Measurements from ENCODE around the gene GASK1A.
"Not testable (repeated sequence)": the region's sequence is repeated elsewhere in the genome, so short reads cannot be mapped to it uniquely, and the experiment has no call there.

GASK1A gene

DNA sequence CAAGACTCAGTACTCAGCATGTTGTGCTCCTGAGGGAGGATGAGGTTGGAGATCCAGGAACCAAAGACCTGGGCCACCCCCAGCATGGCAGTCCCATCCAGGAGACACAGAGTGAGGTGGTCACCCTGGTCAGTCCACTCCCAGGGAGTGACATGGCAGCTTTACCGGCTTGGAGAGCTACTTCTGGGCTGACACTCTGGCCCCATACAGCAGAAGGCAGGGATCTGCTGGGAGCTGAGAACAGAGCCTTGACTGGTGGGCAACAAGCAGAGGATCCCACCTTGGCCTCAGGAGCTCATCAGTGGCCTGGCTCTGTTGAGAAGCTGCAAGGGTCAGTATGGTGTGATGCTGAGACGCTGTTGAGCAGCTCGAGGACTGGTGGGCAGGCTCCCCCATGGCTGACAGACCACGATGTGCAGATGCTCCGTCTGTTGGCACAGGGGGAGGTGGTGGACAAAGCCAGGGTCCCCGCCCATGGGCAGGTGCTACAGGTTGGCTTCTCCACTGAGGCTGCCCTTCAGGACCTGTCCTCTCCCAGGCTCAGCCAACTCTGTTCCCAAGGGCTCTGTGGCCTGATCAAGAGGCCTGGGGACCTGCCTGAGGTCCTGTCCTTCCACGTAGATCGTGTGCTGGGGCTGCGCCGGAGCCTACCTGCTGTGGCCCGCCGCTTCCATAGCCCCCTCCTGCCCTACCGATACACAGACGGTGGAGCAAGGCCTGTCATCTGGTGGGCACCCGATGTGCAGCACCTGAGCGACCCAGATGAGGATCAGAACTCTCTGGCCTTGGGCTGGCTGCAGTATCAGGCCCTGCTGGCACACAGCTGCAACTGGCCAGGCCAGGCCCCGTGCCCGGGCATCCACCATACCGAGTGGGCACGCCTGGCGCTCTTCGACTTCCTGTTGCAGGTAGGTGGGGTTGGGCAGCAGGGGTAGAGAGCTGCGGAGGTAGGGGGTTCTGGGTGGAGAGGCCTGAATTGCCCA, 53.8 kb downstream of the GASK1A start:
- no peak for DNase-seq

DNA sequence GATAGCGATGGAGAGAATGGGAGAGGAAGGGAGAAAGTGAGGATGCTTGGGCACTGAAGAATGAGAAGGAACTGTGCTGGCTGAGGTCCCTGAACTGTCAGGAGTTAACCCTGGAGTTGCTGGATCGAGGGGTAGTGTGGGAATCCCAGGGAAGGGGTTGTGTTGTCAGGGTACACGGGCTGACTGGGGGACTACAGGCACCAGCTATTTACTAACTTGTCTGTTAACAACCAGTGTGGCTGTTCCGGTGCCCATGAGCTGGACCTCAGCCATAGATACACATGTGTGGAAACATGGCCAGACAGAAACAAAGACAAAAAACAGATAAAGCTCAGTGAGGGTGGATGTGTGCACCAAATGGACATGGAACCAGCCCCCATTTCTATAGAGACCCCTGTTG, 55.1 kb downstream of the GASK1A start:
- no peak for DNase-seq

DNA sequence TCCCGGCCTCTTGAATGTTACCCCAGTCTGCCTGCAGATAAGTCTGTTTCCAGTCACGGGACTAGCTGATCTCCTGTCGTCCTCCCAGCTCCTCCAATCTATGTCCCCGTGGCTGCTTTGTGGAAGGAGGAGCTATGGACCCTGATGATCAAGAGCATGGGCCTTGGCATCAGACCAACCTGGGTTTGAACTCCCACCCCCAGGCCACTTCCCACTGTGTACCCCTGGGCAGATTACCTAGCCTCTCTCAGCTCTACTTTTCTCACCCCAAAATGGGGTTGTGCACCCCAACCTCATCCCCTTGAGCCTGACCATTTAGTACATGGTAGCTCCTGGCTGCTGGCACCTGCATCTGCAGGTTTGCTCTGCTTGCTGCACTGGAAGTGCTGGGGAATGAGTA, 55.8 kb downstream of the GASK1A start:
- no peak for DNase-seq

DNA sequence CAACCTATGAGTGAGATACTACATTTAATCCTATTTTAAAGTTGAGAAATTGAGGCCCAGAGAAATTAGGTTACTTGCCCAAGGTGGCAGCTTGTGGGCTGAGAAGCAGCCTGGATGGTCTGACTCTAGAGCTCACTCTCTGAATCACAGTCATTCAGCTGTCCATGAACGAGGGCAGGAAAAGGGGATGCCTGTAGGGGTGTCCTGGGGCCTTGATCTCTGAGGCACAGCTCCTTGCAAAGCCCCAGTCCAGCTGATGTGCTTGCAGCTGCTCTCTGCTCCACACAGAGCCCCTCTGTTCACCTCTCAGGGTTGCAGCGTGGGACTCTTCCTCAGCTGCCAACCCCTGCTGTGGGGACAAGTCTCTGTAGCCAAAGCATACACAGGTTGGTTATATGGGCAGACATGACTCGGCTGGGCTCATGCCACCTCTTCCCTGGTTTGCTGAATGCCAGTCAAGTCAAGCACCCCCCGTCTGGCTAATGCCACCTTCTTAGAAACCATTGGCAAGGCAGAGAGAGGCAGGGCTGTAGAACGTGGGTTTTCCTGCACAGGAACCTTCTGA, 56.8 kb downstream of the GASK1A start:
- no peak for DNase-seq

DNA sequence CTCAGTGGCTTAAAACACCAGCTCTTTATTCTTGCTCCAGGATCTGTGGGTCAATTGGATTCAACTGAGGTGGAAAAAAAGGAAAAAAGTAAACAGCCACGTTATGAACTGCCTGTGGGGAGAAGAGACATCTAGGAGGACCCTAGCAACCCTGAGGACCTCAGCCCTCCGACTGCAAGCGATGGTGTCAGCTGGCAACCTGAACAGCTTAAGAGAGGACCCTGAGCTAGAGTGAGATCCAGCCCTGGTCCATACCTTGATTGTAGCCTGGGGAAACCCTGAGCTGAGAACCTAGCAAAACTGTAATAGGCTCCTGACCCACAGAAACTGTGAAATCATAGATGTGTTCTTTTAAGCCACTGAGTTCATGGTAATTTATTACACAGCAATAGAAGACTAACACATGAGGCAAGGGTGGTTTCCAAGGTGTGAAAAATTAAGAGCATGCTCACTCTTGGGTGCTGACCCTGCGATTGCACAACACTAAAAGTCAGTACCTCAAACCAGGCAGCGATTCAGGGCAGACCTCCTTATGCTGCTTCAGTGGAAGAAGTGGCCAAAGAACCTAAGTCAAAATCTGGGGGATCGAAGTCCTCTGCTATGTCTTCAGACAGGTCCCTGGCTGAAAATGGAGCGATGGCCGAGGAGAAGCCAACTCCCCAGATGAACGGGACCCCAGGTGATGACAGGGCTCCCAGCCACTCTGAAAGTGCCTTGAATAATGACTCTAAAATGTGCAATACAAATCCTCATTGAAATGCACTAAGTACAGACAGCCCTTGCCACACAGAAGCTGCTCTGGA, 57.7 kb downstream of the GASK1A start:
- DNase-seq, result no peak

DNA sequence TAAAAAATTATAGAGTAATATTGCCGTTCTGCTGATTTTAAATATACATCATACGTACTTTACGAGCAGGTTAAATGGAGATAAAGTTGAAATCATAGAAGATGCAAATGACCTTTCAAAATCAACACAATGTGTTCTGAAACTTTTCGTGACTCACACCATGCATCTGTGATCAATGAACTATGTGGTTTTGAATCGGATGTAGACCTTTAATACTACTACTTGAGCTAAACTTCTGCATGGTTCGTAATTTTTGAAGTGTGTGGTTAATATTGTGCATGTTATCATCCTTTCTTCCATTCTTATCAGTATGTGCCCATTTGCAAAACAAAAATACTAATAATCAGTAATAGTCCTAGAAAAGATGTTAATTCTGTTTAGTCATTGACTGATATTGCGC, 58.9 kb downstream of the GASK1A start:
- DNase-seq, result no peak

DNA sequence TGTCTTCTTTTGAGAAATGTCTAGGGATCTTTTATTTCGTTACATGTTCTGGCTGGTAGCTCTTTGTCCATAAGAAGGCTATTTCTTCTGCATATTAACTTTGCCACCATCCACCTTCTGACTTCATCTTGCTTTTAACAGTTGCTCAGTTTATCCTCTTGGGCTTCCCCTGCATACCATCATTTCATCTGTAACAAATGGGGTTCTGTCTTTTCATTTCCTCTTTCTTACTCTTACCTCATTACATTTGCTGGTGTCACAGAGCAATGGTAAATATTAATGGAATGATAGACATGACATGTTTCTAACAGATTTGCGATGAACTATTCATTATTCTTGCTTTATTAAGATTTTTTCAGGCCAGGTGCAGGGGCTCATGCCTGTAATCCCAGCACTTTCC, 62.4 kb downstream of the GASK1A start:
- DNase-seq, result no peak

DNA sequence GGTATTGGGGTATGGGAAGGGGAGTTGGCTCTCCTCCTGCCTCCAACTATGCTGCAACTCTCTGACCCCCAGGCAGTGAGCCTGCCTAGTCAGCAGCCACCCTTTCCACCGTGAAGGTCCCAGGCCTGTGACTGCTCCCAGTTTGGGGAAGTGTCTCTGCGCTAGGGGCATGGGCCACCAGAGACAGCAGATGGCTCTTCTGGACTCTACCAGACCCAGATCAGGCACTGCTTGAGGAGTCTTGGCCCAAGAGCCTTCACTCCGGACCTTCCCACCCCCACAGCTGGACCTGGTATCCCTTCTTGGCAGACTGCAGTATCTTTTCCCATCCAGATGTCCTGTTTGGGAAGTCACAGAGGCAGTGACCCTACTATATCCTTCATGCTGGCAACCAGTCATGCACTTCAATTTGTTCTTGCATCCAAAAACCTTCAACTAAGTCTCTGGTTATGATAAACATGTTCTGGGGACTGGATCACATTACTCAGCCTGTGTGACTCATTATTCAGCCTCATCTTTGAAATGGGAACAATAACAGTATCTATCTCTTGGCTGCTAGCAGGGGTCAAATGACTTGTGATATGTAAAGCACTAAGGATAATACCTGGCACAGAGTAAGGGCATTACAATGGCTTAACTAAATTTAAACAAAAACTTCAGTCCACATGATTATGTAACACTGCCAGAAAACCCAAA, 64.1 kb downstream of the GASK1A start:
- DNase-seq, result no peak

DNA sequence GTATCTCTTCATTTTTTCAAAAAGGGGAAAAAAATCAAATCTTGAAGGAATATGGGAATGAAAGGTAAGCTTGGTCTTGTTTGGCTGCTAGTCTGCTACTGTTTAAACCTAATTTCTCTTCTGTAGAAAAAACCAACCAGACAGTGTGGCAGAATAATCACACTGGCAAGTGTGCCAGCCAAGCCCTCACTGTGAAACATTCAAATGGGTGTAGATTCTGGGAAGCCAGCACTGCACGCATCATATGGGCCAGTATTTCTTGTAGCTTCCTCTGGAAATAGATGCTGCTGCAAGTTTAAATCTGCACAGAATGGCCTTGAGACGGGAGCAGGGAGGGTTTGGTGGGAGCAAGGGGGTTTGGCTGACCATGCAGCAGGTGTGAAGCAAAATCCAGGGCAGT, 64.7 kb downstream of the GASK1A start:
- DNase-seq, result no peak

DNA sequence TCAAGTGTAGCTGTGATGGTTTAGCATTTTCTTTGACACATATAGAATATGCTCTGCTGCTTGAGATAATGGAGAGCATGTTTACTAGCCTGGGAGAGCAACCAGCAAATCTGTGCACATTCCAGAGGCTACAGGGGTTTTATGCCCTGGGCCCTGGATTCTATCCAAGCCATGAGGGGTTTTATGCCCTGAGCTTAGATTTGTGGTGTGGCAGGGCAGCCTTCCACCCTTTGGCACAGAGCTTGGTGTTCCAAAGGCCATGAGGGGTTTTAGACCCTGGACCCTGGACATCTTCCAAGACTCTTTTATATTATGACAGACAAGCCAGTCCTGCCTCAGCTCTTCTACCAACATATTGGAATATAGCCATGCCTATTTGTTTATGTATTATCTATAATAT, 66.0 kb downstream of the GASK1A start:
- DNase-seq, result not testable (repeated sequence)

DNA sequence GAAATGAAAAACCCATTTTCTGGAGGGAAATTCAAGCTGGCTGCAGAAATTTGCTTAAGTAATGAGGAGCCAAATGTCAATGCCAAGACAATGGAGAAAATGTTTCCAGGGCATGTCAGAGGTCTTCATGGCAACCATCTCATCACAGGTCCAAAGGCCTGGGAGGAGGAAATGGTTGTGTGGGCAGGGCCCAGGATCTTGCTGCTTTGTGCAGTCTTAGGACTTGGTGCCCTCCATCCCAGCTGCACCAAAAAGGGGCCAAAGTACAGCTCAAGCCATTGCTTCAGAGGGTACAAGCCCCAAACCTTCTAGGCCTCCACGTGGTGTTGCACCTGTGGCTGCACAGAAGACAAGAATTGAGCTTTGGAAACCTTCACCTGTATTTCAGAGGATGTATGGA, 67.5 kb downstream of the GASK1A start:
- DNase-seq, result no peak

DNA sequence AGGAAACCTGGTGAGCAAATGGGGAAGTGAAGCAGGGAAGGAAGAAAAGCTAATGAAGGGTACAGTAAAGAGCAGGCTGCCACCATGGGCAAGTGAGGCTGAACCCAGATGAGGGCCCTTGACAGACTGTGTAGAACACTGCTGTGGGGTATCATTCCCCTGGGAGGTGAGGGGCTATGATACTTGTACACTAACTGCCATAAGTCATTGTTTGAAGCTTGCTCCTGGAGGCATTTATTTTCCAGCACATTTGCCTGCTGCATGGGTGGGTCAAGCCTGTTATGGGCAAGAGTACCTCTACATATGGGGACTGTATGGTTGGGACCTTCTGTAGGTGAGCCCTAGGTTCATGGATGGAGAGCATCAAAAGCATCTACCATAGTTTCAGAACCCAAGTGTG, 69.4 kb downstream of the GASK1A start:
- no peak for DNase-seq

DNA sequence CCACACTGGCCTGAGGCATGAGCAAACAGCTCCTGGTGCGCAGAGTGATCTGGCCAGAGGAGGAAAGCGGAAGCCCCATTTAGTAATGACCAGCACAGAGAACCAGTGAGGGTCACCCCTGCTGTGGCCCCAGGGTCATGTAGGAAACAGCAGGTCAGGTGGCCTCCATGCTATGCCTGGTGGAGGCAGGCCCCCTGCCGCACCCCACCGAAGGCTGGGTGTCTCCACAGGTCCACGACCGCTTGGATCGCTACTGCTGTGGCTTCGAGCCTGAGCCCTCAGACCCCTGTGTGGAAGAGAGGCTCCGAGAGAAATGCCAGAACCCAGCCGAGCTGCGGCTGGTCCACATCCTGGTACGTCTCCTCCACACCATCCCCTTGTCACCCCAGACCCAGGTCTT, 74.2 kb downstream of the GASK1A start:
- no peak for DNase-seq

DNA sequence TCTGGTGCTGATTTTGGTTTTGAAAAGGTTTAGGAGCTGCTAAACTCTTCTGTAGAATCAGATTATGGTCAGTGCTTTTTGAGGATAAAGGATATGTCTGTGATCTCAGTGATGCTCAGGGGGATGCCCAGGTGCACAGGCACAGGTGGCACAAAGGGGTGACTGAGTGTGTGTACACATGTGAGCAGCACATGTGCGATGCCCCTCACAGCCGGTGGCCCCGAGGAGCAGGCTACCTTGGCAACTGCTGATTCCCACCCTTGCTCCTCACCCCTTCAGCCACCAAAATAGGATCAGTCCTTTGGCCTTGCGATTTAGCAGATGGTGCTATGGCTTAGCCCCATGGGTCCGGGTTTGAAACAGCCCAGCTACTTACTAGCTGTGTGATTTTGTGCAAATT, 75.6 kb downstream of the GASK1A start:
- DNase-seq, result no peak

DNA sequence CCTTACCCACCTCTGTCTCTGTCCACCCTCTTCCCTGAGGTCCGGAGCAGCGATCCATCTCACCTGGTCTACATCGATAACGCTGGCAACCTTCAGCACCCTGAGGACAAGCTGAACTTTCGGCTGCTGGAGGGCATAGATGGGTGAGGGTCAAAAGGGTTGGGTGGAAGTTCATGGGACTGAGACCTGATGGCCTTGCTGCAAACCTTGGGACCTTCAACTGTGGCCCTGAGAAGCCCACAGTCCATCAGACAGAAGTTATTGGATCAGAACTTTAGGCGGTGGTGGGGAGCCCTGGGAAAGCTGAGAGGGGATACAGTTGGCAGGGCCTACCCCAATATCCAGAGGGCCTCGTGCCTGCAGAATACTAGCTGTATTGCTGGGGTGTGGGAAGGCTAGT, 76.3 kb downstream of the GASK1A start:
- no peak for DNase-seq

DNA sequence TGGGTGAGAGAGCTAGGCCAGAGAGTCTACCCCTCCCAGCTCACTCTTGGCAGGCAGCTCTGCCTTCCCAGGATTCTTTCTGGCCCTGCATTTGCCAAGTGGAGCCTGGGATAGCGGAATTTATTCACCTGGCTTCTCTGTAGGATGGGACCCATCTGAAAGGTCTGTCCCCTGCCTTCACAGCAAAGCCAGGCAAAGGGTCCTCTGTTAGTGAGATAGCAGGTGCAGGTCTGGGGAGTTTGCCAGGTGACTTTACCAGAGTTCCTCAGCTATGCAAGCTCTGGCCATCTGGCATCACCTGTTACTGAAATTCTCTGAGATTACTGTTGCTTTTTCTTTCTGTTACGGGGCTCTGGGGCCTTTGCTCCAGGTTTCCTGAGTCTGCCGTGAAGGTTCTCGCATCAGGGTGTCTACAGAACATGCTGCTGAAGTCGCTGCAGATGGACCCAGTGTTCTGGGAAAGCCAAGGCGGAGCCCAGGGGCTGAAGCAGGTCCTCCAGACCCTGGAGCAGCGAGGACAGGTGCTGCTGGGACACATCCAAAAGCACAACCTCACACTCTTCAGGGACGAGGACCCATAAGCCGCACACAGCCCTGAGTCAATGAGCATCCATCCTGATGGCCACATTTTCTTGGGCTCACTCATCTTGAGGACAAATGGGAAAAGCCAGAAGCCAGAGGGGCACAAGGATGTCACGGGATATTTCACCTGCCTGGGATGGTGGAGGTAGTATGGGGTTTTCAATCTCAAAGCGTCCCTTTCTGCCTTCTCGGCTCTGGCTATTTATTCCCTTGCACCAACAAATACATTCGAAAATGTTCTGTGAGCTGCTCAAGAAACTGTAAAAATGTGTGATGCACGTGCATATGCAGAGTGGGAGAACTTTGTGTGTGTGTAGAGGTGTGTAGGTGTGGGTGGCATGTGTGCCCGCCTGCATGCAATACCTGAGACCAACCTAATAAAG, 77.0 kb downstream of the GASK1A start:
- no peak for DNase-seq

DNA sequence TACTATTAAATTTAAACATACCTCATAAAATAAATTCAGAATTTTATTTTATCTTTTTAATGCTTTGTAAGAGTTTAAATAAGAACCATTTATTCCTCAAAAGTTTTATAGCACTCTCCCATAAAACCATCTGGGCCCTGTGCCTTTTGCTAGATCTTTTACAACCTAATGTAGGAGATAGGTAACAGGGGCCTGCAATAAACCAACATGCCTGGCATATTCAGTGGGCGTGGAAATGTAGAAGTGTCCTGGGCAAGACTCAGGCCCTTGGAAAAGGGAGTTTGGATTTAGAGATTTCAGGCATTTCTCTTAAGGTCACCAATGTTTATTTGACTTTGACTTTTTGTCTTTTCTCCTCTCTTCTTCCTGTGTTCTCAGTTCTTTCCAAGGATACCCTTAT, 80.3 kb downstream of the GASK1A start:
- no peak for DNase-seq

DNA sequence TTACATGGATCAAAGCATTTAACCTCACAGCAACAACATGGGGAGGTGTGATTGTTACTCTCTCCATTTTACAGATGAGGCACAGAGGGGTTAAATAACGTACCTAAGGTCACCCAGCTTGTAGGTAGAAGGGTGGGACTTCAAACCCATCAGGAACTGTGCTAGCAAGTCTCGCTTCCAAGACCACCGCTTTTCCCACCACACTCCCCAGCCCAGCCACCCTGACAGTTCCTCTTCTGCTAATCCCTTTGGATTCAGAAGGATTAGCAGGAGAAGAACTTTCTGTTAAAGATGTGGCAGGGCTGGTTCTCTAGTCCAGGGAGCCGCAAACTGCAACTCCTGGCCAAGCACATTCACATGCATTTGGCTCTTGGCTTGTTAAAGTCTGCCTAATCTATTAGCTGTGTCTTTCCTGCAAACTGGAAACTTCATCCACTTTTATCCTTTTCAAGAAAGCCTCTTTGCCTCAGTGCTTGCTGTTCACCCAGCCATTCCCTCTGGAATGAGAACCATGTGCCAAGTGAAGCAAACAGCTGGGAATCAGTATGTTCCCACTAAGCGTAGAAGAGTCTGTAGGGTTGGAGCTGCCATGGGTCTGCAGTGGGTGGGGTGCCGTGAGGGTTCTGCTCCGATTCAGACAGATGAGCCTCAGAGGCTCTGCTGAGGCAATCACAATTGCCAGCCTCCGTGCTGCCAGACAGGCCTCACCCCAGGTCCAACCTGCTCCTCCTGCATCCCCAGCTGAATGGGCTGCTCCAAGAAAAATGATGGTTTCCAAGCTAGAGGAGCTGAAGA, 82.2 kb downstream of the GASK1A start:
- DNase-seq, result no peak

DNA sequence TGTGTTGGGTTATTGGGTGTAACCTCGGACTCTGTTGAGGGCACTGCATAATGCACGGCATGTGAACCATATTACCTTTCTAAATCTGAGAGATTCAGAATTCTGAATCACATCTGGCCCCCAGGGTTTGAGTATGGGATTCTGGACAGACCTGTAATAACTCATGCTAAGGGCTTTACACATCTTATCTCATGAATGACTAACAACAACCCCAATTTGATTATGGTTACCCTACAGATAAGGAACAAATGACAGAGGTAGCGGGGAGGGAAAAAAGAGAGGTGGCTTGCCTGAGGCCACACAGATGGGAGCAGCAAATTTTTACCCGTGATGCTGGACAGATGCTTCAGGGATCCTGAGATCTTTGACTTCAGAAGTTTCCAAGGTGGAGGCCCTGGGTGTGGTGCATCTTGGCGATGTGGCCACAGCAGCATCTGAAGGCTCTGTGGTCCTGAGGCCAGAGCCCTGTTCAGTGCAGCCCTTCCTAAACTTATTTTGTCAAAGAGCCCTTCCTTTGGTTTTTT, 83.0 kb downstream of the GASK1A start:
- no peak for DNase-seq

DNA sequence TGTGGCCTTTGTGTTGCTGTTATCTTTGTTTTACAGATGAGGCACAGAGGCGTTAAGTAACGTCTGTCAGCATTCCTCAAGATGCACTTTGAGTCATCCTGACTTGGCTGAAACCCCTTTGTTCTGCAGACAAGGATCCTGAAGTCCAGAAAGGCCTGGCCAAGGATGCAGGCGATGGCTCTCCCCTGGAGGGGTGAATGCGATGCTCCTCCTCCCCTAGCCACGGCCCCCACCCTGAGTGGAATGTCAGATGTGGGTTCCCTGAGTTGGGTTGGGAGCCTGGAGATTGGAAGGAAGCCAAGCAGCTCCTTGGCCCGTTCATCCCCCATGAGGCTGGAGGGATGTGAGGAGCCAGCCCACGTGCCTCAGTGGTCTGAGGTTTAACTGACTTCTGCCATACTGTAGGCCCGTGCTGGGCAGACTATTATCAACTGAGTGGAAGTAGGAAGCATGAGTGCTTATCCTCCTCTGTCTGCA, 83.5 kb downstream of the GASK1A start:
- no peak for DNase-seq

Measured in fibroblast of skin of scalp (primary cell).